ENCODE measurements around the gene IYD.
A peak's percentile ranks its signal among the peaks of the same experiment; 100 is the strongest.

IYD gene

GRCh38 chr6:150395388-150396009 is 26.7 kb downstream of the IYD start:
- peak in 6 of 14 donors; percentile 3 to 21 (median 12) for DNase-seq

- DNase-seq = no peak
These were observed 34.8 kb downstream of the IYD start for GRCh38 chr6:150403458-150404246.

- DNase-seq = no peak
These were observed 38.1 kb downstream of the IYD start for GRCh38 chr6:150406948-150407347.

GRCh38 chr6:150408842-150409241 is 40.0 kb downstream of the IYD start:
- DNase-seq = no peak

GRCh38 chr6:150409576-150410066 is 40.8 kb downstream of the IYD start:
- DNase-seq = peak in 2 of 14 donors; percentile 8 to 13

GRCh38 chr6:150410399-150410798 is 41.6 kb downstream of the IYD start:
- DNase-seq = no peak

- no peak for DNase-seq
These were observed 42.1 kb downstream of the IYD start for GRCh38 chr6:150410906-150411305.

GRCh38 chr6:150412221-150412620 is 43.4 kb downstream of the IYD start:
- DNase-seq = no peak

- no peak for DNase-seq
These were observed 44.4 kb downstream of the IYD start for GRCh38 chr6:150413198-150413597.

- no peak for DNase-seq
These were observed 45.0 kb downstream of the IYD start for GRCh38 chr6:150413781-150414281.

- no peak for DNase-seq
These were observed 47.3 kb downstream of the IYD start for GRCh38 chr6:150416128-150416527.

GRCh38 chr6:150417250-150417649 is 48.4 kb downstream of the IYD start:
- no peak for DNase-seq

- peak in 3 of 14 donors; percentile 5 to 21 (median 6) for DNase-seq
These were observed 49.4 kb downstream of the IYD start for GRCh38 chr6:150417899-150418826.

- DNase-seq = peak in 8 of 14 donors; percentile 5 to 52 (median 27)
These were observed 50.2 kb downstream of the IYD start for GRCh38 chr6:150418827-150419594.

GRCh38 chr6:150420428-150420827 is 51.6 kb downstream of the IYD start:
- DNase-seq = no peak

- DNase-seq = no peak
These were observed 52.1 kb downstream of the IYD start for GRCh38 chr6:150420926-150421325.

- no peak for DNase-seq
These were observed 56.7 kb downstream of the IYD start for GRCh38 chr6:150425508-150425907.

- DNase-seq = no peak
These were observed 57.4 kb downstream of the IYD start for GRCh38 chr6:150426198-150426597.

- no peak for DNase-seq
These were observed 58.3 kb downstream of the IYD start for GRCh38 chr6:150427037-150427602.

- DNase-seq = no peak
These were observed 59.0 kb downstream of the IYD start for GRCh38 chr6:150427843-150428242.

- DNase-seq = no peak
These were observed 62.0 kb downstream of the IYD start for GRCh38 chr6:150430815-150431214.
